GM21360 (cell line): ENCODE data around the gene NDUFS2.

ENCODE experiments used
- ATAC-seq: cut with Tn5 transposase; IDR thresholded peaks from one replicate; pipeline ENCODE4 v1.9.1; 2021; ENCODE audit warnings: mild to moderate bottlenecking, moderate library complexity; ENCODE audit not compliant: unreplicated experiment

The NDUFS2 gene

DNA sequence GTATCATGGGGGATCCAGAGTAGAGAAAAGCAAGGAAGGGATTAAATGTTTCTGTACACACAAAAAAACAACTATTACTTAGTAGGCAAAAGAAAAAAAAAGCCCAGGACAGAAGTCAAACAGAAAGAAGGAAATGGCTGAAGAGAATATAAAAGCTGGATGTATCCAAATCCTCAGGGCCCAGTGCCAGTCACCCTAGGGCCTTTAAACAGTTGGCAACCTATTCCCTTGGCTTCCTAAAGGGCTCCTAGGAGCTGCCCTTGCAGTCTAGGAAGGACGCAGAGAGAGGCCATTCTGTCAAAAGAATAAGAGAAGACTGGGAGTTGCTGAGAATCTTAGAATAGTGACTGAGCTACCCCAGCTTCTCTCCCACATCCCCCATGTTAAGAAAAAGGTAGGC, 29.8 kb upstream of the NDUFS2 start:
- ATAC-seq = no peak

DNA sequence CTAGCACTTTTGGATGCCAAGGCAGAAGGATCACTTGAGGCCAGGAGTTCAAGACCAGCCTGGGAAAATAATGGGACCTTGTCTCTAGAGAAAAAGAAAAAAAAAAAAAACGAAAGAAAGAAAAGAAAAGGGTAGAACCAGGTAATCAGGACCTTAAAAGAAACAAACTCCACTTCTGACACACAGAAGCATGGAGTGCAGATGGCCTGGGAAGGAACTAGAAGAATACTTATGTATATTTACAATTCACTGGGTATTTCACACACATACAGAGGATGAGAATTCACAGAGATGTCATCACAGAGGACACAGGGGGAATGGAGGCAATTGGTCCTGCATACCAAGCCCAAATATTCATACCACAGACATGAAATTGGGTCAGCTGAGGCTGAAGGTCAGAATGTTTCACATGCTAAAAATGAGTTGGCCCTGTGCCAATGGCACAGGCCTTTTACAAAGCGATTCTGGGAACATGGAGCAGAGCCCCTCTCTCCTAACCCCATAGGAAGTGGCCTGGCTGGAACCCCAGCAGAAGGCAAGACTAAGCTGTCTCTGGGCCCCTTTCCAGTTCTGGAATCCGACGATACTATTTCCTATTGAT, 29.3 kb upstream of the NDUFS2 start:
- ATAC-seq = no peak

- no peak for ATAC-seq
Observed at GRCh38 chr1:161173711-161174110, 28.5 kb upstream of the NDUFS2 start.

- no peak for ATAC-seq
Observed at GRCh38 chr1:161174911-161175310, 27.3 kb upstream of the NDUFS2 start.

GRCh38 chr1:161175771-161176453, 26.3 kb upstream of the NDUFS2 start:
- ATAC-seq = no peak

GRCh38 chr1:161176468-161177111, 25.6 kb upstream of the NDUFS2 start:
- no peak for ATAC-seq

DNA sequence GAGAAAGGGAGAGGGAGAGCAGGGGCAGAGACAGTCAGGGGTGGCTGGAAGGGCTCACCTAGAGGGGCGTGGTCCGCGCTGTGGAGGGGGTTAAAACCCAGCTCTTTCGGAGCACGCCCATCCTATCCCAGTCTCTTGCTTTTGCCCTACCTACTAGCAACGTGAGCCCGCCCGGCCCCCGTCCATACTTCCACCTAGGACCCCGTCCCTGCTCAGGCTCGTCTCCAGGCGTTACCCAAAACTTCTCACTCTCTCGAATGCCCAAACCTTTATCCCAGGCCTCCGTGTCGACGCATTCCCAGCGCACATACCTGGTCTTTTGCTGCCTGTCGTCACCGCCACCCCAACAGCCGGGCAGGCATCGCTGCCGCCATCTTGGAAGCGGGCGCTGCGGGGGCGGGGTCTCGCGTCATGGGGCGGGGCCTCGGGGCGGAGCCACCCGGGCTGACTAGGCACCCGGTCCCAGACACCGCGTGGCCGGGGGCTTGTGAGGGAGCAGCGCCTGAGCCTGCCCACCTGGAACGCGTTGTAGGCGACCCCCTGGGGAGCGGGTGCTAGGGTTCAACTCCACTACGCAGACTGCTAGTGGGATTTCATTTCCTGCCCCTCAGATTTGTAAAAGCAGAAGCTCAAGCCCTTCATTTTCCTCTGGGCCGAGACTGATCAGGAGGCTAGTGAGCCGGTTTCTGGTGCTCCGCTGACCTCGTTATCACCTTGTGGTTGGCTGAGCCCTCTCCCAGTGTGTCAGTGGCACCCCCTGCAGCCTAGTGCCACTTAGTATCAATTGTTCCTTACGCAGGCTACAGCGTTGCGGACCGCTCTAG, 24.8 kb upstream of the NDUFS2 start, which contains the start of gene B4GALT3:
Gene B4GALT3 (minus strand): TSS at position 396 of the 824 bp plus-strand sequence. CDS start 1,447 bp downstream, outside the sequence.
- peak; percentile 84 for ATAC-seq

- ATAC-seq = no peak
Observed at GRCh38 chr1:161177936-161178244, 24.3 kb upstream of the NDUFS2 start.

- no peak for ATAC-seq
Observed at GRCh38 chr1:161179698-161180097, 22.5 kb upstream of the NDUFS2 start.

DNA sequence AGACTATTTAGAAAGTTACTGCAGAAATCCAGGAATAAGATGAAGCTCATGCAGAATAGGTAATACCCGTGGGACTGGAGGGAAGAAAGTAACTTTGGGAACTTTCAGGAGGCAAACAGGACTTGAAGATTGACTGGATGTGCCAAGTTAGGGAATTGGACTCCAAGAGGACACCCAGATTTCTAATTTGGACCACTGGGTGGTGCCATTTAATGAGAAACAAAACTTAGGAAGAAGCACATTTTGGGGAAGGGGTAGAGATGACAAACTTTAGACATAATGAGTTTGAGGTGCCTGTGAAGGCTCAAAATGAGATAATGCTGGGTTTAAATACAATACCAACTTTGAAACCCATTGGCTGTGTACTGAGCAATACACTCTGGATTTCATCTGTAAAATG, 21.5 kb upstream of the NDUFS2 start:
- no peak for ATAC-seq

- ATAC-seq = no peak
Observed at GRCh38 chr1:161182214-161182613, 20.0 kb upstream of the NDUFS2 start.

- peak; percentile 65 for ATAC-seq
Observed at GRCh38 chr1:161185282-161185682, 16.9 kb upstream of the NDUFS2 start.

DNA sequence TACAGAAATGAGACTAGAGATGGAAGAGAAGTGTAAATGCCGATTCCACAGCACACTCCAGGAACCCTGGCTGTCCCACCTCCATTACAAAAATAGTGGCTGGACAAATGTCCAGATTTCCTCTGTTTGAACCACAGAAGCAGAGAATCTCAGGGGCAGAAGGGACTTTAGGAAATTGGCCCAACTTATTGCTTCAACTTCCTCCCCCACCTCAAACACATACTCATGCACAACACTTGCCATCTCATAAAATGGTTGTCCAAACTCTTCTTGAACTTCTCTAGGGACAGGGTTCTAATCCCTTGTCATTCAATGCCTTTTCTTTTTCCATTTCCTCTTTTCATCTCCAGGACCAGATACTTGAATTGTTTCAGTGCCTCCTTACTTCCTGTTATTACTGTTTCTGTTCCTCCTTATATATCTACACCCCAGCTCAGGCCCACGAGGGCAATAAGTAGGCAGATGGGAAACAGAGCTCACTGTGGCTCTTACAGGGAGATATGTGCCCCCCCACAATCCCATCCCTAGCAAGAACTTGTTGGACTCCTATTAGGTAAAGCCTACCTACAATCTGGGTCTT, 16.3 kb upstream of the NDUFS2 start:
- ATAC-seq = peak; percentile 38

GRCh38 chr1:161187311-161187710, 14.9 kb upstream of the NDUFS2 start:
- ATAC-seq = no peak

- ATAC-seq = no peak
Observed at GRCh38 chr1:161188381-161188780, 13.8 kb upstream of the NDUFS2 start.

DNA sequence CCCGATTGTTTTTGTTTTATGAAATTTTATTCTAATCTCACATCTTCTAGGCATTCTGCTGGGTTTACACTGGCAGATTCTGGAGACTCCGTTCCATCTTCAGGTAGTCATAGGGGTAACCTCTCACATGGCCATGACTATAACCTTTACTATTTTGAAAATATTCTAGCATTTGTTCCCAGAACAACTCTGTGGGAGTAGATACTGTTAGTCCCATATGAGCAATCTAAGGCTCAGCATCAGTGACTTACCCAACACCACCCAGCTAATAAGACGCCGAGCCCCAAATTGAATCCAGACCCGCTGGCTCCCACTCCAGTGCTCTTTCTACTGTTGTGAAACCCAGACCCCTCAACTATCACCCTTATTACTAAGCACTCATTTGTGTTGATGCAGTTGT, 13.1 kb upstream of the NDUFS2 start:
- ATAC-seq = no peak

- ATAC-seq = no peak
Observed at GRCh38 chr1:161190962-161191521, 11.1 kb upstream of the NDUFS2 start.

DNA sequence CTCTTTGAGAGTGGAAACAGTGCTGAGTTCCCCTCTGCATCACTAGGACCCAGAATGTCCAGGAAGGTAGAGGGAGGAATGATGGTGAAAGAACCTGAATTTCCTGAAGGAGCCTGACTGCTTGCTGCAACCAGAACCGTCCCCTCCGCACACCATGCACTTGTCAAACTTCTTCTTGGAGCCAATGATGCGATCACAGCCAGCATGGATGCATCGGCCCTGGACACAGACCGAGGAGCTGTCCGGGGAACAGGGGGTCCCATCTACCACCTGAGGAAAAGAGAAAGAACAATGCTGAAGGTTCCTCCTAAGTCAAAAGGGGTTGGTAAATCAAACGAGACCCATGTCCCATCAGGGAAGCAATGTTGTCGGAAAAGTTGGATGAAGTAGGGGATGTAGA, 10.2 kb upstream of the NDUFS2 start:
- no peak for ATAC-seq

- no peak for ATAC-seq
Observed at GRCh38 chr1:161192476-161193465, 9.4 kb upstream of the NDUFS2 start.
